Midbrain (tissue), 1 donor: Measurements from ENCODE around the gene TGFA.

ENCODE experiments used
- DNase-seq: peaks from one replicate; lab custom pipeline; 2025; lab: John Stamatoyannopoulos, UW

Gene TGFA

GRCh38 chr2:70523996-70524965, 29.3 kb downstream of the TGFA start:
- no peak for DNase-seq

DNA sequence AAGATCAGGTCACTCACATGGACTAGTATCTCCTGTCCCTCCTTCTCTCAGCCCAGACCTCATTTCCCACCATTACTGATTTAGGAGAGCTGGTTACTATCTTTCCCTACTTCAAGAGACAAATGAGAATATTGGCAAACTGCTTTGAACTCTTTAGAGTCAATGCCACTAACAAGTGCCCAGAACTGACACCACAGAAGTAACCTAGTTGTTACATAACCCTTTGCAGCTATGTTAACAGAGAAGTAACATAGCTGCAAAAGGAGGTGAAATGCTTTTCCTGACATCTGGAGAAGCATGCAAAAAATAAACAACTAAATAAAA, 30.0 kb downstream of the TGFA start:
- DNase-seq, result no peak

GRCh38 chr2:70522627-70523026, 31.0 kb downstream of the TGFA start:
- DNase-seq, result no peak

GRCh38 chr2:70520825-70521224, 32.8 kb downstream of the TGFA start:
- DNase-seq, result no peak

DNA sequence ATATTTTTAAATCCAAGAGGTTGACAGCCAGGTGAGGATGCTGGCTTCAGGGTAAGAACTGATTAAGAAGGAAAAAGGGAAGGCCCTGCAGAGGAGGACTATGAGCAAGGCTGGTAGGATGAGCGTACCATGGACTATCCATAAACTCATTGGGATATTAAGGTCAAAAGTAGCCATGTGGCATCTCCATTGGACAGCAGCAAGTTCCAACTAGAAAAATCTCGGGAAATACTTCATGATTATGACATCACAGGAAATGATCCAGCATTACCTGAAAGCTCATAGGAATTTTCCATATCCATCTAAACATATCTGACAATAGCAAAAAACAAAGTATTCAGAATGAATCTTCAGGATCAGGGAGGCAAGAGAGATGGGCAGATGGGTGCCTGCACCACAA, 34.2 kb downstream of the TGFA start:
- DNase-seq, result no peak

GRCh38 chr2:70518557-70518956, 35.1 kb downstream of the TGFA start:
- DNase-seq, result no peak

- no peak for DNase-seq
Observed at GRCh38 chr2:70517804-70518203, 35.8 kb downstream of the TGFA start.

GRCh38 chr2:70516596-70516995, 37.0 kb downstream of the TGFA start:
- no peak for DNase-seq

GRCh38 chr2:70515938-70516337, 37.7 kb downstream of the TGFA start:
- no peak for DNase-seq

DNA sequence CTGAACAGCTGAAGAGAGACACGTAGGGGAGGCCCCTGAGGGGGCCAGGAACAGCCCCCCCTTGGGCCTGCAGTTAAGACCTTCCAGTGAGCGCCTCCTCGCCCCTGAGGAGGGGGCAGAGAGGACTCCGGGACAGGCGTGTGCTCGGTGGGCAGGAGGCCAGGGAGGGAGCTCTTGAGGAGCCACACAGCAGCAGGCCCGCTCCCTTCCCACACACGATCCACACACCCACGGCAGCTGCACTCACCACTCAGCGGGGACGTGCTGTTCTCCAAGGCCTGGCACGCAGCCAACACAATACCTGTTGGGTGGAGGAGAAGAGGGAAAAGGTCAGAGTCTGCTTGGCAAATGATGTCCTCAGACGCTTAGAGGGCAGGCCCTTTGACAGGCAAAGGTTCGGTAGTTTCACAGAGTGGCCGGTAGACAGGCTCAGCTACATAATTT, 39.0 kb downstream of the TGFA start:
- DNase-seq, result no peak

DNA sequence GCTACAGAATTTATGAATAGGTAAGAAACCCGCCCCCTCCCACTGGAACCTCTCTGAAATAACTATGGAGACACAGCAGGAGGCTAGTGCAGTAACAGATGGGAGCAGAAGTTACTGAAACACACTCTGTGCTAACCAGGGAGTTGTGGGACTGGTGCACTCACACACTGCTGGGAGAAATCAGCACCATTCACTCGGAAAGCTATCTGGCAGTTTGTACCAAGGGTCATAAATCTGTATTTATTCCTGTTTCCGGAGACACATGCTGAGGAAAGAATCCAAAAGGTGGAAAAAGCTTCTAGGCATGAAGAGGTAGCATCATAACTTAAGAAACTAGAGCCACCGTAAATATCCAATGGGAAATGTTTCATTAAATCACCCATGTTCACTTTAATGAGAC, 39.9 kb downstream of the TGFA start:
- no peak for DNase-seq

DNA sequence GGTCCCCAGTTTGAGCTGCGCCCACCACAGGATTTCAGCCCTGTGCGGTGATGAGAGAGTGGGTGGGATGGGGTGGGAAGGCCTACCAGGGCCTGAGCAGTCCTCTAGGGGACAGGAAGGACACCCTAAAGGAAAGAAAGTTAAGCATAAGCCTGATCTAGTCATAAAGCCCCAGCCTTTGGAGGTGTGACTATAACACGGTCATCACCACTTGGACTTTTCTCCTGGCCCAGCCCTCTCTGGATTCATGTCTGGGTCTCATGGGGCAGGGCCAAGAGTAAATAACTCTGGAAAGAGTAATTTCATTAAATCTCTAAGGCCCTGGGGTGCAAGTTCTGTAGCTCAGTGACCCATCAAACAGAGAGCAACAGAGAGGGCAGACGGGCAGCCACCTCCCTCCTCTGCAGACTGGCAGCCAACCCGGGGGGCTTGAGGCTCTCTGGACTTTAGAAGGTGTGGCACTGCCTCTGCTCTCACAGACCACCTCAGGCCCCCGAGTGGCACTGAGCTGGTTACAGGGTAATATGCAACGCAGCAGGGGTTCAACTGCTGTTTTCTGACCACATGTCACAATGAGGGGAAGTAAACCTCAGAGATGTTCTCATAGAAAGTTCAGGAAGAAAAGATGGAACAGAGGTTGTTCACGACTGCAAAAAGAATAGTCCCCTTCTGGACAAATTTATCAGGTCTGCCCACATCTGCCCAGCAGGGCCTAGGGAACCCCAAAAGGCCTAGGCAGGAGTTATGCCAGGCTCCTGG, 41.5 kb downstream of the TGFA start:
- DNase-seq, result no peak

DNA sequence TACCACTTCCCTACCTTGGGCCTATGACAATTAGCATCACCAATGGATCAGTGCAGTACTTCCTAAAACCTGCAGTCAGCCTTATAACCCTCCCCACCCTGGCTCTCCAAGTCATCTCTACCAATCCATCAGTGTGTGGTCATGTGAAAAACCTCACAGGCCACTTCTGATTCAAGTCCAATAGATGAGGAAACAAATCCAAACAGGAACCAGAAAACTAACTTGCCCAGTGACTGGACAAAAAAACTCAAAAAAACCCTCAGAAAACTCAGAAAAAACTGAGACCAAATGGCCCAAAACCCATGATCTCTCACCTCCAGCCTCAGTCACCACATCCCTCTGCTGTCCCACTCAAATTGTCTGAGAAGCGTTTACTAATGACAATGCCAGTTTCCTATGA, 43.3 kb downstream of the TGFA start:
- no peak for DNase-seq

- DNase-seq, result no peak
Observed at GRCh38 chr2:70509565-70509964, 44.1 kb downstream of the TGFA start.

- no peak for DNase-seq
Observed at GRCh38 chr2:70508711-70509462, 44.7 kb downstream of the TGFA start.

- DNase-seq, result no peak
Observed at GRCh38 chr2:70505613-70506391, 47.8 kb downstream of the TGFA start.

GRCh38 chr2:70504750-70505149, 48.9 kb downstream of the TGFA start:
- DNase-seq, result no peak

DNA sequence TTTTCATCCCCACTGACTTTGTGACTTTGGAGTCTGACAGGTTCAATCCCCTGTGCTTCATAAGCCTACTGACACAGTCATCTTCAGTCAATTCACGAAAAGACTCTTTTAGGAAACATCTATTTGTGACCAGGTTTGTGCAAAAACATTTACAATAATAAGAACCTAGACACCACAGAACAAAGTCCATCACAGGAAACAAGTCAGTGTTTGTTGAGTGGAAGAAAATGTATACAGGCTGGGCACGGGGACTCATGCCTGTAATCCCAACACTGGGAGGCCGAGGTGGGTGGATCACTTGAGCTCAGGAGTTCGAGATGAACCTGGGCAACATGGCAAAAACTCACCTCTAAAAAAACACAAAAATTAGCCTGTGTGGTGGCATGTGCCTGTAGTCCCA, 49.7 kb downstream of the TGFA start:
- DNase-seq, result no peak

DNA sequence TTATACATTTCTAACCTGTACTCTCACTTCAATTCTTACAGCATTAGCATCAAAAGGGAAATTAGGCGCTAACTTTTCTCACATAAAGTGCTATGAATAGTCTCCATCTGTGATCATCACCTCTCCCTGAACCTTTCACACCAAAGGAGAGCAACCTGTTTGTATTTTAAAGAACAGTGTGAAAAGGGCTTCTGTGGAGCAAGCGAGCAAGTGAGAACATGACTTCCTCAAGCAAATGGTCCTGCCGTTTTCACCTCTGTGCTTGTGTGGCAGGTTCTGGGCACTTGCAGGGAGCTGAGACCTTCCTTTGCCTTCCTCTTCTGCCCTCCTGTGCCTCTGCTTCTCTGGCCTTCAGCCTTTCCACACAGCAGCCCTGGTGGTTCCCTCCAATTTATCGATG, 51.9 kb downstream of the TGFA start:
- no peak for DNase-seq

DNA sequence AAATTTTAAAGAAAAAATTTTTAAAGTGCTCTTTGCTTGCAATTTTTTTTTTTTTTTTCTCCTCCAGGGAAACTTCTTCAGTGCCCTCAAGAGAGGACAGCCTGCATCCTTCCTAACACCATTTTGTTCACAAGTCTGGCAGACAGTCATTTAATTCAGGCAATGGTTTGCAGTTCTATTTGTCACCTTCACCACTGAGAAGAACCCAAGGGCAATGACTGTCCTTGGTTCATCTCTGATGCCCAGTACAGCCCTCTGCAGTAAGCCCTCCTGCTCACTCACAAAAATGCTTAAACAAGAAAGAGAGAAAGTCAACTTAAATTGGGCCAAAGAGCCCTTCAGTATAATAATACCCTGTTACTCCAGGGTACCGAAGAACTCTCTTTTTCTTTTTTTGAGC, 52.4 kb downstream of the TGFA start:
- DNase-seq, result no peak

DNA sequence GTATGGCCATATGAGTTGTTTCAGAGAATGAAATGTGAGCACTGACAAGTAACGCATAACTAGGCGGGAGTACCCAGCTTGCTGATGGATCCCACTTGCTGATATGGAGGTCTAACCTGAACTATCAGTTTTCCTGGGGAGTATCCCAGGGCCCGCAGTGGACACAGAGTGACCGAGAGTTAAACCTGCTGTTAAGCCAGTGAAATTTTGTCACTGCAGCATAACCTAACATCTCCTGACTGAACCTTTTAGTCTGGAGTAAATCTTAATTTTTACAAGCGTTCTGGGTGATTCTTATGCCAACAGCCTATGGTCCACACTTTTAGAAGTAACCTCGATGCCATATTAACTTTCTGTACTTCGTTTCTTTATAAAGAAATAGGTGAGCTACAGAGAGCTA, 54.4 kb downstream of the TGFA start:
- DNase-seq, result no peak

DNA sequence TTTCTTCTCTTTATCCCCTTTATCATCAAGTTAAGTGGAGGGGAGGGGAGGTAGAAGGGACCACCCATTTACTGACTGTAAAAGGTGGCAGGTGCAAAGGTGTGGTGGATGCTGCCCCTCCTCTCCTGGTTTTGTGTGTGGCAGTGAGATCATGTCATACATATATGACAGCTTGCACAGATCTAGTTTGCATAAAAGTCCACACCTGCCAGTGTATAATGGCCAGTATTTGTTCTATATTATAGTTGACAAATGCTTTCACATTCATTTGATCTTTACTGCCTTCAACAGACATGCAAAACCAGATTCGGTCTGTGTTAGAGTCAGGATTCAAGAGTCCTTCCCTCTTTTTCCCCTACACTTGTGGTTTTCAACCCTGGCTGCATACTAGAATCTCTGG, 55.1 kb downstream of the TGFA start:
- DNase-seq, result no peak
